GM10847 (cell line): ENCODE results near the gene PDXP.

ENCODE experiments used
- POLR2A ChIP-seq: IDR thresholded peaks from 2 replicates; pipeline ENCODE4 v1.6.1; 2011; ENCODE audit not compliant: insufficient read length; ENCODE audit errors: extremely low read depth

PDXP gene

DNA sequence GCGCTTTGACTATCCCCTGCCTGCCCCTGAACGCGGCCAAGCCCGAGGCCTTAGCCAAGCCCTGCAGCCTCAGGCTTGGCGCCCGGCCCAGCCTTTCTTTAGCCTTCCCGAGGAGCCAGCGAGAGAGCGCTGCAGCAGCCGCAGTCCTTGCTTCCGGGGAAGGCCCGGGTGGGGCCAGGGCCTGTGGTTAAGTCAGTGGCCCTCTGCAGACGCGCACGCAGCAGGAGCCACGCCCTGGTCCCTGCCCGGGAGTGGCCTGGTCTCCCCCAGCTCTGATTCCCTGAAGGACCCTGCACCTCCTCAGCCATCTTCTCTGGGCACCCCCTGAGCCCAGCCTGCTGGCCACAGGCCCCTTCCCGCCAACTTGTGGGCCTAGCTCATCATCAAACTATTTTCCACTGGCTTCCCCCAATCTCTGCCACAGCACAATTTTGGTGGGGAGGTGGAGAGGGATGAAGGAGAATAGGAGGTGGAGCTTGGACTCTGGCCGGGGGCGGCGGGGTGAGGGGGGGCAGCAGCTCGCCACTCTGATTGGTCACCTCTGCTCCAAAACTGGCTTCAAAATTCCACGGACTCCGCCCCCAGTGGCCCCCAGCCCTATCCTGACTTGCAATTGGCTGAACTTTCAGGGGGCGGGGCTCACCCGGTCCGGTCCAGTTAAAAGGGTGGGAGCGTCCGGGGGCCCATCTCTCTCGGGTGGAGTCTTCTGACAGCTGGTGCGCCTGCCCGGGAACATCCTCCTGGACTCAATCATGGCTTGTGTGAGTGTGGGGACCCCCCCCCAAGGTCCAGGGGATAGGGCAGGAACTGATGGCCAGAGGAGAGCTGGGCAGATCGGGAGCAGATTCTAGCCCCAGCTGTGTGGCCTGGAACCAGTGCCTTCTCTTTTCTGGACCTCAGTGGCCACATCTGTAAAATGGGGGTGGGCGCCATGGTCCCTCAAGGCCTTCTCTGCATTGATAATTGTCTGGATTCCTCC lies 16.7 kb downstream of the PDXP start, which contains the start of gene LGALS1:
Gene LGALS1 (plus strand): TSS at position 686 of the 979 bp plus-strand sequence. CDS start 67 bp downstream, at position 753.
- TF ChIP-seq POLR2A: peak; percentile 17

- TF ChIP-seq POLR2A: no peak
Observed at GRCh38 chr22:37675930-37676735, 17.6 kb downstream of the PDXP start.

GRCh38 chr22:37676736-37677492 lies 18.4 kb downstream of the PDXP start:
- TF ChIP-seq POLR2A: no peak

DNA sequence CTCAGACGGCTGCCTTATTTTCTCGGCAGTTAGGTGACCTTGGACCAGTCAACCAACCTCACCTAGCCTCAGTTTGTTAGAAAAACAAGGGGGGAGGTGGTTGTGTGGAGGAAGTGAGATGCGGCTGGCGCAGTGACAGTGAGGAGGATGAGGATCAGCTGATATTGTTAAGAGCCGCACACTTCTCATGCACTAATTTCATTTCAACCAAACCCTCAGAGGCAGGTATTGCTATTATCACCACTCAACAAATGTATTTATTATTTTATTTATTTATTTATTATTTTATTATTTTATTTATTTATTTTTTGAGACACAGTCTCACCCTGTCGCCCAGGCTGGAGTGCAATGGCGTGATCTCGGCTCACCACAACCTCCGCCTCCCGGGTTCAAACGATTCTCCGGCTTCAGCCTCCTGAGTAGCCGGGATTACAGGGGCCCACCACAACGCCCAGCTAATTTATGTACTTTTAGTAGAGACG lies 19.0 kb downstream of the PDXP start:
- no peak for TF ChIP-seq POLR2A

- no peak for TF ChIP-seq POLR2A
Observed at GRCh38 chr22:37678372-37678771, 19.8 kb downstream of the PDXP start.

DNA sequence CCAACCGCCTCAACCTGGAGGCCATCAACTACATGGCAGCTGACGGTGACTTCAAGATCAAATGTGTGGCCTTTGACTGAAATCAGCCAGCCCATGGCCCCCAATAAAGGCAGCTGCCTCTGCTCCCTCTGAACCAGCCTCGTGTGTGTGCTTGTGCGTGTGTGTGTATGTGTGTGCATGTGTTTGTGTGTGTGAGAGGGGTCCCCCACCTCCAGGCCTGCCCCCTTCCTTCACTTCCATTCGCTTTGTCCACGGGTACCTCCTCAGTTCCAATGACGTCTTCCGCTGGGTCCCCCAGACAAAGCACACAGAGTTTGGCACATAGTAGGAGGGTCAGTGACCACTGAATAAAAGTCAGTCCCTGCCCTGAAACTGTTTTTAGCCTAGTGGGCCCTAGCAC lies 21.1 kb downstream of the PDXP start:
- TF ChIP-seq POLR2A: no peak

DNA sequence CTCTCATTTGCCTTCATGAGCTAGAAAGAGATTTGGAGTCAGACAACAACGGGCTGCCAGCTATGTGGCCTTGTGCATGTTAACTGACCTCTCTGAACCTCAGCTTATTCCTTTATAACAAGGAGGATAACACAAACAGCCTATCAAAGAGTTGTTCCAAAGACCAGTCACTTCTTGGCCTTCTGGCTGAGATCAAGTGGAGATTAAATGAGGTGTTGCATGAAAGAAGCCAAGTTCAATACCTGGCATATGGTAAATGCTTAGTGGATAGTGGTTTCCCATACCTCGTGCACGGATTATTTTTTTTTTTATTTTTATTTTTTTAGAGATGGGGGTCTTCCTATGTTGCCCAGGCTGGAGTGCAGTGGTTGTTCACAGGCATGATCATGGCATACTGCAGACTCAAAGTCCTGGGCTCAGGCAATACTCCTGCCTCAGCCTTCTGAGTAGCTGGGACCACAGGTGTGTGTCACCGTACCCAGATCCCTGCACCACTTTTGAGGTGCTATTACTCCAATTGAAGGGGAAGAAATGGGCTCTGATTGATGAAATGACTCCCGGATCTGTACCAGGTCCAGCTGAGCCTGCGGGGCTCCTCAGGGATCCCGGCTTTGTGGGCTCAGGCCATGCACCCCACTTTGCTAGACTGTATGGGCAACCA lies 21.8 kb downstream of the PDXP start:
- TF ChIP-seq POLR2A: no peak

DNA sequence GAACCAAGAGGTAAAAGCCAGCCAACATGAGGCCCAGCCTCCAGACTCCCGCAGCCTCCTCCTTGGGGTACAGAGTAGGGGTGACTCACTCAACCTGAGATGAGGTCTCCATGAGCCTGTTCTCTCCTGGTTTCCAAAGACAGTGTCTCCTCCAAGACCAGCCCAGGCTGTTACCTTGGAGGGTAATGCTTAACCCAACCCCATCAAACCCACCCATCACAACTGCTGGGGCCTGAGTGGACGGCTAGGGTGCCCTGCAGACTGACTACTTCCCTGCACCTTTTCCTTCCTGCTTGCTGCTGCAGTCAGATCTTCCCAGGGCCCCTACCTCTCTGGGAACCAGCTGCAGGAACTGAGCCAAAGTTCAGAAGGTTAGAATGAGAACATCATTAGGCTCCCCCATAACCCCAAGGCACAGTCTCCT lies 22.5 kb downstream of the PDXP start:
- no peak for TF ChIP-seq POLR2A

- no peak for TF ChIP-seq POLR2A
Observed at GRCh38 chr22:37681556-37682049, 23.1 kb downstream of the PDXP start.

- no peak for TF ChIP-seq POLR2A
Observed at GRCh38 chr22:37684803-37685615, 26.5 kb downstream of the PDXP start.

DNA sequence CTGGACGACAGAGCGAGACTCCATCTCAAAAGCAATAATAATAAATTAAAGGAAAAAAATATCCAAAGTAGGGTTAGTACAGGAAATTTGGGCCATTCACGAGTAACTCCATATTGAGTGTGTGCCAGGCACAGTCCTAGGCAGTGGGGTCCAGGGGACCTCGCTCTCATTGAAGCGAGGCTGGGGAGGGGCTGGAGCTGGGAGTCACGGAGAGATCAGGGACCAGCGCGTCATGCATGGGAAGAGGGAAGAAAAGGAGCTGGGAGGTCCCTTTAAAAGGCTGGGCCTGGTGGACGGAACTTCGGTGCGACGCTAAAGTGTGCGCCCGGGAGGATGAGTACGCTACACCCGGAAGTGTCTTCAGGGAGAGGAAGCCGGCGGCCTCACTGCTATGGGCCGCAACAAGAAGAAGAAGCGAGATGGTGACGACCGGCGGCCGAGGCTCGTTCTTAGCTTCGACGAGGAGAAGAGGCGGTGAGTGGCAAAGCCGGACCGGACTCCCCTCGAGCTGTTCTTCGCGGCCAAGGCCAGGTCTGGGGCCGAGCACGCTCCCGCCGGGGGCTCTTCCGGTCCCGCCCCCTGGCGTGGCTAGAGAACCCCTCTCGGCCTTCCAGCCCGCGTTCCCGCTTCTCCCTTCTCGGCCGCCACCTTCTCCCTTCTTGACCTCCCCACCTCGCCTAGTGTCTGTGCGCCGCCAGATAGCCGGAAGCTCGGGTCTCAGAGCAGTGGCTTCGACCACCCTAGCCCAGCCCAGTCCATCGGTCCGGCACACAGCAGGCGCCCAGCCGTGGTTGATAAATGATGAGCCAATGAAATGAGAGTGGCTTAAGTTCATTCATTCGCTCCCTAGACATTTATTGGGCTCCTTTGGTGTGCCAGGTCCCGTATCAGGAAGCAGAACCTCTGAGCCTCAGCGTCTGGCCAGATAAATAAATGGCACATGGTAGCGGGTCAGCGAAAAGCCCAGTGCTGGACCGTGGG lies 27.8 kb downstream of the PDXP start, which contains the start of gene NOL12:
Gene NOL12 (plus strand): TSS at position 342 of the 981 bp plus-strand sequence. CDS start 50 bp downstream, at position 392.
- peak; percentile 16 for TF ChIP-seq POLR2A

- no peak for TF ChIP-seq POLR2A
Observed at GRCh38 chr22:37690407-37690806, 31.9 kb downstream of the PDXP start.
